Breast epithelium (tissue), 3 donors: ENCODE measurements around the gene CSAD.

ENCODE experiments used
- POLR2A ChIP-seq: fragments of 450-650 bp; IDR thresholded peaks from one replicate; pipeline ENCODE4 v1.6.1; 2016; ENCODE audit warnings: antibody characterized with exemption, mild to moderate bottlenecking, moderate library complexity
- POLR2AphosphoS5 ChIP-seq, 3 donors: sonication (generic); formaldehyde crosslinking; IDR thresholded peaks; one replicate each; pipeline ENCODE4 v1.6.1; 2017; ENCODE audit warnings: antibody characterized with exemption in 3 of 3
- TF ChIP-seq, protein P1 (sequence below), 3 donors: fragments of 450-650 bp; IDR thresholded peaks; one replicate each; pipeline ENCODE4 v1.5.1; 2016 to 2017; ENCODE audit warnings: antibody characterized with exemption in 3 of 3, mild to moderate bottlenecking in 3 of 3, moderate library complexity in 3 of 3

DNA sequence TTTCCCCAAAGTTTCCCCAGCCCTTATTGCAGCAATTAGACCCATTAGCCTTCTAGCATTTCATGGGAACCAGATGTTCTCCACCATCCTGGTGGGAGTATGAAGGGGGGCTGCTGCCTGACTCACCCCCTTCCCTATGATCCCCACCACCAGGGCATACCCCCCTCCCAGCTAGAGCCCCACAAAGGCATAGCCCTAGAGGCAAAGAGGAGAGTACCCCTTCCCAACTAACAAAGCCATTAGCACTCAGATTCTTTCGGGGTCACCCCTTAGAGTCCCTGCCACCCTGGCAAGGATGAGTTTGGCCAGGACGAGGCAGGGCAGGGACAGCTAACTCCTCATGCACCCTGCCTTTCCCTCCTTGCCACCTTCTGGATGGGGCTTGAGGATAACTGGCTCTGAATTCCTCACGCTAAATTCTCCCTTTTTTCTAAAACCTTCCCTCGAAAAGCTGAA is 42.1 kb upstream of the CSAD start:
- no peak for TF ChIP-seq POLR2A
- no peak for TF ChIP-seq POLR2AphosphoS5 (IDR thresholded peaks at IDR 0.05)
- TF ChIP-seq, protein P1, sequence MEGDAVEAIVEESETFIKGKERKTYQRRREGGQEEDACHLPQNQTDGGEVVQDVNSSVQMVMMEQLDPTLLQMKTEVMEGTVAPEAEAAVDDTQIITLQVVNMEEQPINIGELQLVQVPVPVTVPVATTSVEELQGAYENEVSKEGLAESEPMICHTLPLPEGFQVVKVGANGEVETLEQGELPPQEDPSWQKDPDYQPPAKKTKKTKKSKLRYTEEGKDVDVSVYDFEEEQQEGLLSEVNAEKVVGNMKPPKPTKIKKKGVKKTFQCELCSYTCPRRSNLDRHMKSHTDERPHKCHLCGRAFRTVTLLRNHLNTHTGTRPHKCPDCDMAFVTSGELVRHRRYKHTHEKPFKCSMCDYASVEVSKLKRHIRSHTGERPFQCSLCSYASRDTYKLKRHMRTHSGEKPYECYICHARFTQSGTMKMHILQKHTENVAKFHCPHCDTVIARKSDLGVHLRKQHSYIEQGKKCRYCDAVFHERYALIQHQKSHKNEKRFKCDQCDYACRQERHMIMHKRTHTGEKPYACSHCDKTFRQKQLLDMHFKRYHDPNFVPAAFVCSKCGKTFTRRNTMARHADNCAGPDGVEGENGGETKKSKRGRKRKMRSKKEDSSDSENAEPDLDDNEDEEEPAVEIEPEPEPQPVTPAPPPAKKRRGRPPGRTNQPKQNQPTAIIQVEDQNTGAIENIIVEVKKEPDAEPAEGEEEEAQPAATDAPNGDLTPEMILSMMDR (IDR thresholded peaks at IDR 0.05), result no peak
